BJ (cell line): ENCODE data around the gene CRYZL1. TPM values are rescaled to one million over a fixed set of nuclear protein-coding genes. Genes with fewer than 3 reads are reported as not detected.

Experiments used
- CTCF ChIA-PET: fragments of 350-600 bp; formaldehyde crosslinking; extraction: SDS; loops from one replicate; lab custom pipeline; 2021; ENCODE audit warnings: antibody characterized with exemption, inconsistent platforms; lab: Yijun Ruan, JAX
- POLR2A ChIA-PET: fragments of 300-600 bp; sonication (Branson Sonifier 250); formaldehyde crosslinking; extraction: SDS; loops from one replicate; lab custom pipeline; 2021; ENCODE audit warnings: antibody characterized with exemption; lab: Charles Lee
- DNase-seq: peaks from one replicate; pipeline ENCODE4 v3.0.0-alpha.2; 2011; ENCODE audit warnings: low read depth
- H3K27me3 ChIP-seq: 2 replicates; pipeline ENCODE4 v1.6.0; 2011; ENCODE audit warnings: low read length; ENCODE audit not compliant: control insufficient read depth, insufficient read depth
- H3K36me3 ChIP-seq: 2 replicates; pipeline ENCODE4 v1.5.1; 2011; ENCODE audit warnings: low read length; ENCODE audit not compliant: control insufficient read depth, insufficient read depth
- H3K4me3 ChIP-seq: 2 replicates; pipeline ENCODE4 v1.5.1; 2011; ENCODE audit warnings: low read depth, mild to moderate bottlenecking, control low read depth, low read length
- polyA plus RNA-seq: library from polyadenylated mRNA; depleted of rRNA; stranded (reverse); fragments of >200 nt; gene quantifications from 2 replicates; pipeline ENCODE4 v1.2.3, GENCODE V29; 2011
- TF ChIP-seq, protein P1 (sequence below): IDR thresholded peaks from 2 replicates; pipeline ENCODE4 v1.5.1; 2011; ENCODE audit warnings: low read depth, mild to moderate bottlenecking, control low read depth, inconsistent platforms, low read length, moderate library complexity; ENCODE audit not compliant: insufficient read depth

The CRYZL1 gene
- polyA plus RNA-seq, 1 experiment = 21.2 TPM

- ChIA-PET CTCF (interaction anchor here (0.5 to 5.0 kb wide), 5 partner anchors 10 to 594 kb away, joined by 3 to 36 read pairs (median 5); no protein-coding TSS in a partner anchor), POLR2A (no interaction called here)
- Histone ChIP-seq H3K4me3 (peak within 1 kb of the TSS; percentile 86), H3K27me3 (no peaks in the 10 kb centered on the region), H3K36me3 (no peaks in the 10 kb centered on the region)
- DNase-seq = peak; percentile 19
- TF ChIP-seq, protein P1, sequence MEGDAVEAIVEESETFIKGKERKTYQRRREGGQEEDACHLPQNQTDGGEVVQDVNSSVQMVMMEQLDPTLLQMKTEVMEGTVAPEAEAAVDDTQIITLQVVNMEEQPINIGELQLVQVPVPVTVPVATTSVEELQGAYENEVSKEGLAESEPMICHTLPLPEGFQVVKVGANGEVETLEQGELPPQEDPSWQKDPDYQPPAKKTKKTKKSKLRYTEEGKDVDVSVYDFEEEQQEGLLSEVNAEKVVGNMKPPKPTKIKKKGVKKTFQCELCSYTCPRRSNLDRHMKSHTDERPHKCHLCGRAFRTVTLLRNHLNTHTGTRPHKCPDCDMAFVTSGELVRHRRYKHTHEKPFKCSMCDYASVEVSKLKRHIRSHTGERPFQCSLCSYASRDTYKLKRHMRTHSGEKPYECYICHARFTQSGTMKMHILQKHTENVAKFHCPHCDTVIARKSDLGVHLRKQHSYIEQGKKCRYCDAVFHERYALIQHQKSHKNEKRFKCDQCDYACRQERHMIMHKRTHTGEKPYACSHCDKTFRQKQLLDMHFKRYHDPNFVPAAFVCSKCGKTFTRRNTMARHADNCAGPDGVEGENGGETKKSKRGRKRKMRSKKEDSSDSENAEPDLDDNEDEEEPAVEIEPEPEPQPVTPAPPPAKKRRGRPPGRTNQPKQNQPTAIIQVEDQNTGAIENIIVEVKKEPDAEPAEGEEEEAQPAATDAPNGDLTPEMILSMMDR = no peak
These were observed 52.8 kb downstream of the CRYZL1 start, which contains the start of gene DONSON for GRCh38 chr21:33588485-33589335. DONSON (minus strand) TSS chr21:33588684; CDS start chr21:33588641, 43 bp downstream.

DNA sequence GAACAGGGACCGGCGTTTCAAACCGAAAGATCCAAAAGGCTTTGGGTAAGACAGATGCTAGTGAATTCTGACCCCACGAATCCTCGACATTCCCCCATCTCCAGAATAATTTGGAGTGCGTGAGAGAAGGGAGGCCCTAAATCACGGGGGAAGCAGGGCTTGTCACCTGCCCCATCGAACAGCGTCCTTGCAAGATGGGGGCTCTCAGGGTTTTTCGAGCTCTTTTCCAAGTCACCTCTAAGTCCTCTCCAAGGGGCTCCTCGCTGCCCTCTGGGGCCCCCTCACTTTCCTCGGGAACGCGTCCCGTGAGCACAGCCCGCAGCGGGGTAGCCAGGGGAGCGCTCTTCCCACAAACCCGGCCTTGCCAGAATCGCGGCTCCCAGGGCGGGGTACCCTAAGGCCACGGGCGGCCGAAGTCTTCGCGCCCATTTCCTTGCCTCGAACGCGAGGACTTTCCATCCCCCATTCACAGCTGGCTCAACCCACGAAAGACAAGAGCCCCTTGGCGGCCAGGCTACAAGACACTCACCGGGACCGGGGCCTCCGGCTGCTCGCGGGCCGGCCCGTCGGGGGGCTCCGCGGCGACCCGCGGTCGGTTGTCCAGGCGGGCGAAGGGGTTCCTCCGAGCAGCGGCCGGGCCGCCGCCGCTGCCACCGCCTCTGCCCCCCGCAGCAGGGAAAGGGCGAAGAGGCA, 53.6 kb downstream of the CRYZL1 start:
- DNase-seq = no peak
- TF ChIP-seq, protein P1 = no peak
- ChIA-PET POLR2A (no interaction called here), CTCF (interaction anchor here (0.5 to 5.0 kb wide), 2 partner anchors 19 to 593 kb away, joined by 3 to 36 read pairs; no protein-coding TSS in a partner anchor)
- H3K36me3 ChIP-seq = no peaks in the 10 kb centered on the region
- no peaks in the 10 kb centered on the region for H3K27me3 ChIP-seq
- H3K4me3 ChIP-seq = peak overlapping the region; percentile 86

DNA sequence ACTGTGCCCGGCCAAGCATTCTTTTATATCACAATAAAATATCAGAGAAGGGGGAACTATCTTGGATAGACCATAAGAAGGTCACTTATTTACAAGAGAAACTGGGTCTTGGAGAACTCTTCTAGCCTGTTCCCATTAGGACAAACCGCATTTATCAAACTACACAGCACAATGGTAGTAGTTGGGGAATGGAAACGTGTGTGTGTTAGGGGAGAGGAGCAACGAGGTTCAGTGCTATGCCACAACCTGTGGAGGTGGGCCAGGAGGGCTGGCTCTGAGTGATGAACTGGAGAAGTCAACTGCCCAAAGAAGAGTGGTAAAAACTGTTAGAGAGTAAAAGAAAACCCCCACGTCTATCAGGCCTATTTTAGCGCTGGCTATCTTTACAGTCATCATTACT, 54.6 kb downstream of the CRYZL1 start:
- no peaks in the 10 kb centered on the region for H3K27me3 ChIP-seq
- H3K36me3 ChIP-seq = peaks cover 1% of the 10 kb centered on the region; the same call in 1 of the 2 replicates
- TF ChIP-seq, protein P1 = no peak
- no peak overlapping the region for H3K4me3 ChIP-seq
- CTCF ChIA-PET = no interaction called here
- DNase-seq = no peak
- POLR2A ChIA-PET = no interaction called here

DNA sequence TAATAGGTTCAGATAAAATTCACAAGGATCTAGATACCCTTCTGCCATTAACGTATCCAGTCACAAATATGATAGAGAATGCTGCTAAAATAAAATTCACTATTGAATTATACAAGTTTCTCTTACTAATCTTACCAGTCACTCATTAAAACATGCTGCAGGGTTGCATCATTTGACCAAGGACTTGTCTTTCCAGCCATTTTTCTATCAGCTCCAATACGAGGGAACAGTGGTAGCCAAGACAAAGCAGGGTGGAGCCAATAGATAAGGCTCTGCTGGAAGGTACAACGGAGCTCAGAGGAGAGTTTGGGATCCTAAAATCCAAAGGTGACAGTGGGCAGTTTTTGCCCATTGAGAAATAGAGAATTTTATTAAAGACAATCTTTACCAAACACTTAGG, 57.1 kb downstream of the CRYZL1 start:
- POLR2A ChIA-PET = no interaction called here
- H3K27me3 ChIP-seq = no peaks in the 10 kb centered on the region
- CTCF ChIA-PET = no interaction called here
- DNase-seq = no peak
- H3K36me3 ChIP-seq = peaks cover 1% of the 10 kb centered on the region; the same call in 1 of the 2 replicates
- no peak overlapping the region for H3K4me3 ChIP-seq
- TF ChIP-seq, protein P1 = no peak

GRCh38 chr21:33578959-33579542, 62.5 kb downstream of the CRYZL1 start:
- peak; percentile 55 for DNase-seq
- POLR2A ChIA-PET = no interaction called here

More at GRCh38 chr21:33578959-33579542, 62.5 kb downstream of the CRYZL1 start:
- no peak overlapping the region for H3K4me3 ChIP-seq
- no peaks in the 10 kb centered on the region for H3K27me3 ChIP-seq
- TF ChIP-seq, protein P1 = no peak
- peaks cover 4% of the 10 kb centered on the region; the same call in 1 of the 2 replicates for H3K36me3 ChIP-seq
- CTCF ChIA-PET = interaction anchor here (0.6 to 2.0 kb wide), 3 partner anchors 27 to 379 kb away, joined by 3 to 7 read pairs (median 3); no protein-coding TSS in a partner anchor
